IPS-18a (cell line): Measurements from ENCODE around the gene SYPL1.

Source experiments
- H3K27ac ChIP-seq: one replicate; pipeline ENCODE4 v1.5.1; 2013; ENCODE audit warnings: low read length
- H3K27me3 ChIP-seq: one replicate; pipeline ENCODE4 v1.6.1; 2013; ENCODE audit warnings: mild to moderate bottlenecking, low read length; ENCODE audit not compliant: control insufficient read depth, insufficient read depth
- H3K36me3 ChIP-seq: one replicate; pipeline ENCODE4 v1.6.1; 2013; ENCODE audit warnings: low read depth, low read length; ENCODE audit not compliant: control insufficient read depth
- H3K4me1 ChIP-seq: one replicate; pipeline ENCODE4 v1.6.1; 2013; ENCODE audit warnings: low read depth, low read length; ENCODE audit not compliant: control insufficient read depth
- H3K4me3 ChIP-seq: one replicate; pipeline ENCODE4 v1.5.1; 2013; ENCODE audit warnings: low read length
- H3K9ac ChIP-seq: one replicate; pipeline ENCODE4 v1.6.1; 2013; ENCODE audit warnings: mild to moderate bottlenecking, low read length, moderate library complexity
- H3K9me3 ChIP-seq: one replicate; pipeline ENCODE4 v1.6.1; 2013; ENCODE audit warnings: low read depth, low read length; ENCODE audit not compliant: control insufficient read depth

The SYPL1 gene

GRCh38 chr7:106062521-106062931 is 49.6 kb downstream of the SYPL1 start:
- Histone ChIP-seq H3K9ac (no peak overlapping the region), H3K4me1 (peaks cover 9% of the 10 kb centered on the region), H3K27ac (no peak overlapping the region)

DNA sequence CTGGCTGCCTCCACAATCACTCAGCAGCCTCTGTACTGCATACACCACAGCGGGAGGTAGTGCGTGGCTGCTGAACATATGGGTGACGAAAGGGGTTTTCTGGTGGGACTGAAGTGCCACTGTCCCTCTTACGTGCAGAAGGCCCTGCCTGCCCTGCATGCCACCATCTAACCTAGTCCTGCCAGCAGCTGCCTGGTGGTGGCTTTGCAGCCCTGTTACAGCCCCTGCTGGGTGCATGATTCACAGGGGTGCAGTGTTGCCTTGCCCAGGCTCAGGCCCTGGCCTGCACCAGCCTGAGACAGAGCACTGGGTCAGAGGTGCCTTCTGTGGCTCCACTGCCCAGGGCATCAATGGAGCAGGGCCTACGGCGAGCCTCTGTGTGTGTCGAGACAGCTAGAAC is 50.1 kb downstream of the SYPL1 start:
- Histone ChIP-seq H3K9me3 (no peaks in the 10 kb centered on the region), H3K27ac (no peak overlapping the region), H3K36me3 (no peaks in the 10 kb centered on the region), H3K9ac (no peak overlapping the region), H3K27me3 (no peaks in the 10 kb centered on the region), H3K4me3 (no peak overlapping the region), H3K4me1 (peaks cover 9% of the 10 kb centered on the region)

More at GRCh38 chr7:106062521-106062931, 49.6 kb downstream of the SYPL1 start:
- Histone ChIP-seq H3K27me3 (no peaks in the 10 kb centered on the region), H3K9me3 (no peaks in the 10 kb centered on the region), H3K4me3 (no peak overlapping the region), H3K36me3 (no peaks in the 10 kb centered on the region)

GRCh38 chr7:106061301-106061979 is 50.7 kb downstream of the SYPL1 start:
- Histone ChIP-seq H3K27ac (no peak overlapping the region), H3K9me3 (no peaks in the 10 kb centered on the region), H3K36me3 (no peaks in the 10 kb centered on the region), H3K9ac (no peak overlapping the region), H3K4me3 (no peak overlapping the region), H3K4me1 (peaks cover 9% of the 10 kb centered on the region), H3K27me3 (no peaks in the 10 kb centered on the region)

DNA sequence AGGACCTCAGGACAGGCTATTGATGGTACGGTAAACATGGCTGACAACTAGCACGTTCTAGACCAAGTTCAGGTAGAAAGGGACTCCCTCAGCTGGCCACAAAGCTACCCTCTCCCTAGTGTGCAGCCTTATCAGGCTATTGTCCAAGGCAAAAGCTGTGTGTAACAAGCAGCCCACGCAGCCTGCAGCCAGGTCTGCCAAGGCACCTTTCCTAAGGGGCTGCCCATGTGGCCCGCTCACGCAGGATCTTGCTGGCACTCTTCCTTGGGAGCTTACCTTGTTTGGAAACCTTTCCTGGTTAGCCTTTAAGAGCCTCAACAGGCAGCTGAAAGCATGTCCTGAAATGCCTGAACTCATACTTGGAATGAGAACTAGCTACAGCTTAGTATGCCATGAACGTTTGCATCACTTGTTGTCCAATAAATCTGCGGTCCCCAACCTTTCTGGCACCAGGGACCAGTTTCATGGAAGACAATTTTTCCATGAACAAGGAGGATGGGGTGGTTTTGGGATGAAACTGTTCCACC is 51.7 kb downstream of the SYPL1 start:
- Histone ChIP-seq H3K4me3 (no peak overlapping the region), H3K27me3 (no peaks in the 10 kb centered on the region), H3K27ac (no peak overlapping the region), H3K9me3 (no peaks in the 10 kb centered on the region), H3K9ac (no peak overlapping the region), H3K4me1 (peaks cover 7% of the 10 kb centered on the region), H3K36me3 (no peaks in the 10 kb centered on the region)

DNA sequence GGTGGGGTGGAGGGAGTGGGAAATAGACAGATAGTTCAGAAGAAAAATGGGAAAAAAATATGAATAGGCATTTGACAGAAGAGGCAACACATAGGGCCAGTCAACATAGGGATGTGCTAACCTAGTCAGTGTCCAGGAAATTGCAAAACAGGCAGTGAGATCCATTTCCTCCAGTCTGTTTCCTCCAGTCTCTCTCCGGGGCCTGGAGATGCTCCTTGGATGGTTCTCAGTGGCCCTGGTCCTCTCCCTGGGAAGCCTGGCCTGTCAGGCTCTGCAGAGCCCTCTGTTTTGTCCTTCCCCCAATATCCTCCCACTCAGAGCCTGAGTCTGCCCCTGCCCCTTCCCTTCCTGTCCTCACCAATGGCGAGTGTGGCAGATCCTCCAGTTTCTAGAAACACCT is 52.6 kb downstream of the SYPL1 start:
- H3K4me1 ChIP-seq: peaks cover 4% of the 10 kb centered on the region
- no peaks in the 10 kb centered on the region for H3K27me3 ChIP-seq
- H3K4me3 ChIP-seq: no peak overlapping the region
- no peak overlapping the region for H3K27ac ChIP-seq
- H3K9me3 ChIP-seq: no peaks in the 10 kb centered on the region
- no peak overlapping the region for H3K9ac ChIP-seq
- no peaks in the 10 kb centered on the region for H3K36me3 ChIP-seq

DNA sequence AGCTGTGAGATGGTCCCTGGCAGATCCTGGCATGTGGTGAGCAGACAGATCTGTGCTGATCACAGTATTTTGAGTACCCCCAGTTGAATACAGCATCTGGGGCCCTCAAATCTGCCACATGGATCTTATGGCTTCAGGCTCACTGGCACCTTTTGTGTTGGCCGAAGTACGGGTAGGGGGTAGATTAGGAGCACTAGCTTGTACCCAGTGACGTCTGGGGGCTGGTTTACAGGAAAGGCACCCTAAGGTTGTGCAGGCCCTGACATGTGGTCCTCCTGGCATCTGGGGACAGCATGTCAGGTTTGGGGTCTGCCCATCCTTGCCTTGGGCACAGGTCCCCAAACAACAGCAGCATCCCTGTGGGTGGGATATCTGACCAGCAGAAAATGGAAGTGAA is 53.2 kb downstream of the SYPL1 start:
- Histone ChIP-seq H3K4me3 (no peak overlapping the region), H3K27me3 (no peaks in the 10 kb centered on the region), H3K9ac (no peak overlapping the region), H3K9me3 (no peaks in the 10 kb centered on the region), H3K4me1 (peaks cover 4% of the 10 kb centered on the region), H3K36me3 (no peaks in the 10 kb centered on the region), H3K27ac (no peak overlapping the region)

GRCh38 chr7:106057962-106058927 is 53.9 kb downstream of the SYPL1 start:
- no peak overlapping the region for H3K9ac ChIP-seq
- no peaks in the 10 kb centered on the region for H3K27me3 ChIP-seq
- H3K36me3 ChIP-seq: no peaks in the 10 kb centered on the region
- no peak overlapping the region for H3K27ac ChIP-seq
- no peaks in the 10 kb centered on the region for H3K9me3 ChIP-seq
- no peak overlapping the region for H3K4me3 ChIP-seq
- peaks cover 4% of the 10 kb centered on the region for H3K4me1 ChIP-seq

DNA sequence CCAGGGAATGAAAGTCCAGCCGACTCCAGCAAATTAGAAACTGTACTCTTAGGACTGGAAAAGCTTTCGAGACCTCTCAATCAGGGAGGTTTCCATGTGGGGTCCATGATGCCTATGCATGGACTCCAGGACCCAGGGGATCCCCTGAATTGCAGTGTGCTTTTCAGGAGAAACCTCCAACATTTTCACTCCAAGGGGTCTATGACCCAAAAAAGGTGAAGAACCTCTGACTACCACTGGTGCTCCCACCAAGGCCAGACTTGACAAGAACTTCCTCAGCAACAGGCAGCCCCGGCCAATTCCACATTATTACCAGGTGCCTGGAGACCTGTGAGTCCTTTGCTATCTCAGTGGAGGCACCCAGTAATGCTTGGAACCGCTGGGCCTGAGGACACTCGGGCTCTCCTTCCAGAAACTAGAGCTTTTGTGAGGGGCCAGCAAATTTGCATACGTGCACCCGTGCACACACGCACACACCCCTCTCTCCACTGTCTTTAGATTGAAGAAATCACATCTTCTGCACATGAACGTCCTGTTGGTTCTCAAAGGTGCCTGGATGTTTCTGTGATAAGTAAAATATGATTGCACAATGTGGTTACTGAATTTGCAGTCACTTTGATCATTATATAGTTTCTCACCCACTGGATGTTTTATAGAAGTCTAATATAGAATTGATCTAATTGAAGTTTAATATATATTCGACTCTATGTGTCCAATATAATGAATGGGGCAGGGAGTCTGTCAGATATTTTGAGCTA is 54.7 kb downstream of the SYPL1 start:
- Histone ChIP-seq H3K9me3 (no peaks in the 10 kb centered on the region), H3K4me3 (no peak overlapping the region), H3K27me3 (no peaks in the 10 kb centered on the region), H3K36me3 (no peaks in the 10 kb centered on the region), H3K4me1 (peaks cover 4% of the 10 kb centered on the region), H3K9ac (no peak overlapping the region), H3K27ac (no peak overlapping the region)

GRCh38 chr7:106056513-106057203 is 55.5 kb downstream of the SYPL1 start:
- Histone ChIP-seq H3K4me1 (peaks cover 4% of the 10 kb centered on the region), H3K4me3 (no peak overlapping the region), H3K27me3 (no peaks in the 10 kb centered on the region), H3K9me3 (no peaks in the 10 kb centered on the region), H3K9ac (no peak overlapping the region), H3K27ac (no peak overlapping the region), H3K36me3 (no peaks in the 10 kb centered on the region)

- Histone ChIP-seq H3K4me3 (no peak overlapping the region), H3K4me1 (peaks cover 4% of the 10 kb centered on the region), H3K27me3 (no peaks in the 10 kb centered on the region), H3K36me3 (no peaks in the 10 kb centered on the region), H3K9me3 (no peaks in the 10 kb centered on the region), H3K27ac (no peak overlapping the region), H3K9ac (no peak overlapping the region)
Measured at GRCh38 chr7:106054971-106055532, 57.1 kb downstream of the SYPL1 start.
